HEK293 (cell line): ENCODE data around the gene SYT5.
A peak's percentile ranks its signal among the peaks of the same experiment; 100 is the strongest.

Source experiments
- EGR2 ChIP-seq: fragments of 450-650 bp; formaldehyde crosslinking; IDR thresholded peaks from 2 replicates; pipeline ENCODE4 v1.5.1; 2016; ENCODE audit warnings: low read depth, missing biosample characterization, missing genetic modification characterization
- GLIS1 ChIP-seq: fragments of 450-650 bp; formaldehyde crosslinking; IDR thresholded peaks from 2 replicates; pipeline ENCODE4 v1.5.1; 2016; ENCODE audit warnings: missing biosample characterization, missing genetic modification characterization
- GLIS2 ChIP-seq: fragments of 450-650 bp; formaldehyde crosslinking; IDR thresholded peaks from 2 replicates; pipeline ENCODE4 v1.5.1; 2016; ENCODE audit warnings: missing biosample characterization, missing genetic modification characterization
- KLF10 ChIP-seq: fragments of 450-650 bp; IDR thresholded peaks from 2 replicates; pipeline ENCODE4 v1.5.1; 2018; ENCODE audit warnings: missing biosample characterization, mild to moderate bottlenecking, missing genetic modification characterization
- SALL2 ChIP-seq: fragments of 450-650 bp; formaldehyde crosslinking; IDR thresholded peaks from 2 replicates; pipeline ENCODE4 v1.5.0; 2017; ENCODE audit warnings: missing biosample characterization, mild to moderate bottlenecking, missing genetic modification characterization, borderline replicate concordance
- SCRT2 ChIP-seq: fragments of 450-650 bp; formaldehyde crosslinking; IDR thresholded peaks from 2 replicates; pipeline ENCODE4 v1.5.1; 2016; ENCODE audit warnings: missing biosample characterization, missing genetic modification characterization
- SP3 ChIP-seq: fragments of 450-650 bp; formaldehyde crosslinking; IDR thresholded peaks from 2 replicates; pipeline ENCODE4 v1.5.1; 2016; ENCODE audit warnings: missing biosample characterization, missing genetic modification characterization
- SP7 ChIP-seq: fragments of 450-650 bp; formaldehyde crosslinking; IDR thresholded peaks from 2 replicates; pipeline ENCODE4 v1.5.1; 2016; ENCODE audit warnings: missing biosample characterization, missing genetic modification characterization
- ZBTB10 ChIP-seq: fragments of 450-650 bp; formaldehyde crosslinking; IDR thresholded peaks from 2 replicates; pipeline ENCODE4 v1.5.1; 2016; ENCODE audit warnings: missing biosample characterization, missing genetic modification characterization
- ZBTB11 ChIP-seq: fragments of 450-650 bp; formaldehyde crosslinking; conservative IDR thresholded peaks from 2 replicates; pipeline ENCODE4 v1.5.1; 2016; ENCODE audit warnings: low read depth, missing biosample characterization, missing genetic modification characterization
- ZBTB49 ChIP-seq: fragments of 450-650 bp; formaldehyde crosslinking; IDR thresholded peaks from 2 replicates; pipeline ENCODE4 v1.5.1; 2016; ENCODE audit warnings: missing biosample characterization, missing genetic modification characterization, low read depth
- ZFP69B ChIP-seq: fragments of 450-650 bp; formaldehyde crosslinking; IDR thresholded peaks from 2 replicates; pipeline ENCODE4 v1.5.1; 2016; ENCODE audit warnings: missing biosample characterization, missing genetic modification characterization
- ZNF112 ChIP-seq: fragments of 450-650 bp; formaldehyde crosslinking; IDR thresholded peaks from 2 replicates; pipeline ENCODE4 v1.5.0; 2017; ENCODE audit warnings: missing biosample characterization, missing genetic modification characterization
- ZNF169 ChIP-seq: fragments of 450-650 bp; formaldehyde crosslinking; IDR thresholded peaks from 2 replicates; pipeline ENCODE4 v1.5.1; 2016; ENCODE audit warnings: missing biosample characterization, missing genetic modification characterization
- ZNF174 ChIP-seq: fragments of 450-650 bp; formaldehyde crosslinking; IDR thresholded peaks from 2 replicates; pipeline ENCODE4 v1.5.0; 2017; ENCODE audit warnings: missing biosample characterization, mild to moderate bottlenecking, missing genetic modification characterization
- ZNF18 ChIP-seq: fragments of 450-650 bp; formaldehyde crosslinking; IDR thresholded peaks from 2 replicates; pipeline ENCODE4 v1.5.1; 2016; ENCODE audit warnings: missing biosample characterization, missing genetic modification characterization
- ZNF274 ChIP-seq, 2 experiments: fragments of 200-500 bp in 1 of 2; fragments of 450-650 bp in 1 of 2; sonication (Bioruptor generic) in 1 of 2; formaldehyde crosslinking in 1 of 2; IDR thresholded peaks; 2 replicates each; pipeline versions ENCODE4 v1.5.1 to v1.6.1; 2014 to 2016; ENCODE audit warnings: borderline replicate concordance in 1 of 2, inconsistent platforms in 1 of 2, low read length in 1 of 2, missing biosample characterization in 1 of 2, missing genetic modification characterization in 1 of 2
- ZNF366 ChIP-seq: fragments of 450-650 bp; formaldehyde crosslinking; conservative IDR thresholded peaks from 2 replicates; pipeline ENCODE4 v1.5.1; 2016; ENCODE audit warnings: missing biosample characterization, missing genetic modification characterization
- ZNF513 ChIP-seq: fragments of 450-650 bp; IDR thresholded peaks from 2 replicates; pipeline ENCODE4 v1.5.1; 2018; ENCODE audit warnings: missing biosample characterization, missing genetic modification characterization
- ZNF610 ChIP-seq: fragments of 450-650 bp; formaldehyde crosslinking; IDR thresholded peaks from 2 replicates; pipeline ENCODE4 v1.5.1; 2016; ENCODE audit warnings: missing biosample characterization, missing genetic modification characterization, borderline replicate concordance
- ZNF626 ChIP-seq: fragments of 450-650 bp; sonication (Bioruptor Pico); formaldehyde crosslinking; IDR thresholded peaks from 2 replicates; pipeline ENCODE4 v1.5.1; 2018; ENCODE audit warnings: missing biosample characterization, missing genetic modification characterization, inconsistent platforms
- ZNF639 ChIP-seq: fragments of 450-650 bp; formaldehyde crosslinking; IDR thresholded peaks from 2 replicates; pipeline ENCODE4 v1.5.1; 2016; ENCODE audit warnings: missing biosample characterization, missing genetic modification characterization
- ZNF76 ChIP-seq: fragments of 450-650 bp; formaldehyde crosslinking; IDR thresholded peaks from 2 replicates; pipeline ENCODE4; 2016; ENCODE audit warnings: low read depth, missing biosample characterization, missing genetic modification characterization, borderline replicate concordance
- ZNF776 ChIP-seq: fragments of 450-650 bp; formaldehyde crosslinking; IDR thresholded peaks from 2 replicates; pipeline ENCODE4 v1.5.0; 2017; ENCODE audit warnings: missing biosample characterization, missing genetic modification characterization, borderline replicate concordance
- ZNF777 ChIP-seq: fragments of 450-650 bp; formaldehyde crosslinking; IDR thresholded peaks from 2 replicates; pipeline ENCODE4 v1.5.1; 2017; ENCODE audit warnings: missing biosample characterization, missing genetic modification characterization, borderline replicate concordance

Gene SYT5

GRCh38 chr19:55206664-55207500 lies 26.8 kb upstream of the SYT5 start (continued):
- TF ChIP-seq ZBTB11 (tag by site-specific recombination) = no peak
- 0 out of 2 replicates have a peak, but pooled peaks have one; percentile 12 for TF ChIP-seq ZFP69B (tag by site-specific recombination)
- no peak for TF ChIP-seq ZNF639 (tag by site-specific recombination)
- no peak for TF ChIP-seq EGR2 (tag by site-specific recombination)
- TF ChIP-seq ZNF366 (tag by site-specific recombination) = peak; percentile 71
- no peak for TF ChIP-seq ZNF18
- TF ChIP-seq ZNF626 = no peak
- TF ChIP-seq ZNF76 (tag by site-specific recombination) = no peak
- no peak for TF ChIP-seq ZNF776 (tag by site-specific recombination)
- no peak for TF ChIP-seq ZNF513 (tag by site-specific recombination)
- peak; percentile 89; the same call in 1 of the 2 replicates for TF ChIP-seq ZNF610
- peak; percentile 84 for TF ChIP-seq GLIS1 (tag by site-specific recombination)
- no peak for TF ChIP-seq ZNF274 (IDR thresholded peaks at IDR 0.05; ENCODE audit: low read length)
- no peak for TF ChIP-seq ZNF274 (tag by site-specific recombination; IDR thresholded peaks at IDR 0.05; ENCODE audit: borderline replicate concordance)
- no peak for TF ChIP-seq ZNF169 (tag by site-specific recombination)
- TF ChIP-seq SP7 = peak; percentile 76
- no peak for TF ChIP-seq ZNF174
- TF ChIP-seq SCRT2 (tag by site-specific recombination) = peak; percentile 49; the same call in 1 of the 2 replicates
- peak; percentile 66 for TF ChIP-seq GLIS2 (tag by site-specific recombination)
- TF ChIP-seq SP3 (tag by site-specific recombination) = peak; percentile 88
- TF ChIP-seq ZNF777 (tag by site-specific recombination) = no peak
- TF ChIP-seq KLF10 = 0 out of 2 replicates have a peak, but pooled peaks have one; percentile 21
- TF ChIP-seq SALL2 (tag by site-specific recombination) = no peak
- TF ChIP-seq ZBTB49 (tag by site-specific recombination) = no peak
- peak; percentile 64; the same call in 1 of the 2 replicates for TF ChIP-seq ZBTB10 (tag by site-specific recombination)
- no peak for TF ChIP-seq ZNF112 (tag by site-specific recombination)
